ENCODE results near the gene CHERP. TPM values are rescaled to one million over a fixed set of nuclear protein-coding genes. Genes with fewer than 3 reads are reported as not detected.

Gene CHERP
- total RNA-seq, 1 experiment from 2014 or later: 52.9 TPM

DNA sequence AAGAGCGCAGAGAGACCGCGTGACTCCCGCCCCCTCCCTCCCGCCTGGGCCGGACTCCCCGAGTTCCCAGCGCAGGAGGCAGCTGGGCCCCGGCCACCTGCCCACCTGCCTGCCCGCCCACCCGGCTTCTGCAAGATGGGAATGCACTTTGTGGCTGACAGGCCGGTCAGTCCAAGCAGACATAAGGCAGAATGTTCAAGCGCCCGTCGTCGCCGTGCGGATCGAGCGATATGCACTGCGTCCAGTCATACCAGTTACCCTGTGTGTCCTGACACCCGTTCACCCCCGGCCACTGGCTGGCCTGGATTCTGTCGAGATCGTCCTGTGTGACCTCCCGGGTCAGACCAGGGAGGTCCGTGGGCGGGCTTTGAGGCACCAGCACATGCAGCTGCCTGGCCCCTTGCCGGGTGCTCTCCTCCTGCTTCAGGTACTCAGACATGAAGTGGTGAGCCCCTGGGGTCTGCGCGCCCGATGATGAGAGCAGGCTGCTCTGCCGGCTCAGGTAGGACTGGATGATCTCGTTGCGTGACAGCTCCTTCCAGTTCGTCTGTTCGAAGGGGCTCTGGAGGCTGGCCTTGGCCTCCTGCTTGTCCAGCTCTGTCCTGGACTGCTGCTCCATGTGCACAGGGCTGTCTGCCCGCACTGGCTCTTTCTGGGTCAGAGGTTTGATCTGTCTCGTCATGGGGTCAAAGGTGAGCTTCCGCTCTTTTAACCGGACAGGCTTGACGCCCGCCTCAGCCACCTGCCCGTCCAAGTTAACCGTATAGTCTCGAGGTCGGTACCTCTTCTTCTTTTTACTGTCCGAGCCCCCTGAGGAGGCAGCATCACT lies 33.8 kb upstream of the CHERP start:
- intact Hi-C loops (cut with micrococcal nuclease; ENCODE audit: unreplicated experiment): no loop called here
- Histone ChIP-seq H3K36me3 (ENCODE audit: low read depth) (0 out of 2 replicates have a peak, but pooled peaks cover 9% of the 10 kb centered on the region), H3K9me2 (ENCODE audit: insufficient read depth) (no peaks in the 10 kb centered on the region), H3F3A (ENCODE audit: insufficient read depth, low read depth) (peaks cover 23% of the 10 kb centered on the region; the same call in 1 of the 2 replicates), H3K27ac (no peak overlapping the region), H3K4me1 (replicated peaks; ENCODE audit: insufficient read depth) (peaks cover 16% of the 10 kb centered on the region), H3K4me3 (no peak overlapping the region), H3K79me2 (ENCODE audit: low read depth) (peaks cover 85% of the 10 kb centered on the region), H3K4me2 (no peak overlapping the region), H3K27me3 (ENCODE audit: insufficient read depth, low read depth) (no peaks in the 10 kb centered on the region), H4K20me1 (ENCODE audit: insufficient read depth) (peaks cover 49% of the 10 kb centered on the region), H3K9me3 (ENCODE audit: insufficient read depth, low read depth) (no peaks in the 10 kb centered on the region), H2AFZ (no peak overlapping the region)
- ChIA-PET POLR2A (ENCODE audit: unreplicated experiment) (no interaction called here), CTCF (interaction anchor here (0.6 kb wide), 2 partner anchors 35 to 491 kb away, joined by 3 to 5 read pairs; no protein-coding TSS in a partner anchor)
- no peak for DNase-seq
- BruUV-seq (replicated peaks): no TSS peak
- TF ChIP-seq EZH2 (IDR thresholded peaks at IDR 0.05; ENCODE audit: low read depth) (no peak), CTCF (conservative IDR thresholded peaks at IDR 0.05) (no peak)

- CTCF ChIA-PET: no interaction called here
- no peaks in the 10 kb centered on the region for H3K9me3 ChIP-seq (ENCODE audit: insufficient read depth, low read depth)
- H4K20me1 ChIP-seq (ENCODE audit: insufficient read depth): peaks cover 42% of the 10 kb centered on the region
- peaks cover 24% of the 10 kb centered on the region for H3K4me1 ChIP-seq (replicated peaks; ENCODE audit: insufficient read depth)
- H3K9me2 ChIP-seq (ENCODE audit: insufficient read depth): no peaks in the 10 kb centered on the region
- TF ChIP-seq EZH2 (IDR thresholded peaks at IDR 0.05; ENCODE audit: low read depth): no peak
- no peak for TF ChIP-seq CTCF (conservative IDR thresholded peaks at IDR 0.05)
- no peak overlapping the region for H3K4me2 ChIP-seq
- DNase-seq: no peak
- no TSS peak for BruUV-seq (replicated peaks)
- peaks cover 85% of the 10 kb centered on the region for H3K79me2 ChIP-seq (ENCODE audit: low read depth)
- peaks cover 30% of the 10 kb centered on the region for H3F3A ChIP-seq (ENCODE audit: insufficient read depth, low read depth)
- no peak overlapping the region for H2AFZ ChIP-seq
- no peak overlapping the region for H3K27ac ChIP-seq
- H3K27me3 ChIP-seq (ENCODE audit: insufficient read depth, low read depth): no peaks in the 10 kb centered on the region
- H3K36me3 ChIP-seq (ENCODE audit: low read depth): 0 out of 2 replicates have a peak, but pooled peaks cover 9% of the 10 kb centered on the region
- intact Hi-C loops (cut with micrococcal nuclease; ENCODE audit: unreplicated experiment): no loop called here
- POLR2A ChIA-PET (ENCODE audit: unreplicated experiment): no interaction called here
- no peak overlapping the region for H3K4me3 ChIP-seq
These were observed 33.0 kb upstream of the CHERP start for GRCh38 chr19:16575282-16575681.

DNA sequence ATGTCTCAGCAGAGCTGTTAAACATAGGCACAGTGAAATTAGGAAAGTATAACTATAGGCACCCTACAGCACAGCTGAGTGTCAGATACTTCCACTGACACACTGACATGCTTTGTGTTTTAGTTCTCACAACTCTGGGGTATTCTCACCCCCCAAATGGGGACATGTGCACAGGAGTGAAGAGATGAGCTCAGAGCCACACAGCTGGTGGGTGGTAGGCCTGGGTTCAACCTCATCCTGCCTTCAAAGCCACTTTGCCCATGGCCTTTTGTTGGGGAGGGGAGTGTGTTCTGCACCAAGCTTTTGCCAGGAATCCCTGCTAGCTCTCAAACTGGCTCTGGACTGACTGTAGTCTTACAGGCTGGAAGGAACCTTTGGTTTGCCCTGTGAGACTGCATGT lies 31.7 kb upstream of the CHERP start:
- Histone ChIP-seq H3K9me2 (ENCODE audit: insufficient read depth) (no peaks in the 10 kb centered on the region), H3K27ac (no peak overlapping the region), H3K4me1 (replicated peaks; ENCODE audit: insufficient read depth) (peaks cover 38% of the 10 kb centered on the region), H3F3A (ENCODE audit: insufficient read depth, low read depth) (peaks cover 35% of the 10 kb centered on the region), H2AFZ (no peak overlapping the region), H3K4me3 (peak overlapping the region; percentile 73; the same call in 1 of the 2 replicates), H3K79me2 (ENCODE audit: low read depth) (peaks cover 85% of the 10 kb centered on the region), H3K4me2 (peak overlapping the region; percentile 88), H3K27me3 (ENCODE audit: insufficient read depth, low read depth) (no peaks in the 10 kb centered on the region), H3K36me3 (ENCODE audit: low read depth) (peaks cover 9% of the 10 kb centered on the region; the same call in 1 of the 2 replicates), H3K9me3 (ENCODE audit: insufficient read depth, low read depth) (no peaks in the 10 kb centered on the region), H4K20me1 (ENCODE audit: insufficient read depth) (peaks cover 28% of the 10 kb centered on the region)
- no peak for DNase-seq
- ChIA-PET POLR2A (ENCODE audit: unreplicated experiment) (interaction anchor here (0.7 kb wide), 1 partner anchor 253 kb away, joined by 4 read pairs; no protein-coding TSS in a partner anchor), CTCF (no interaction called here)
- intact Hi-C loops (cut with micrococcal nuclease; ENCODE audit: unreplicated experiment): no loop called here
- no TSS peak for BruUV-seq (replicated peaks)
- TF ChIP-seq EZH2 (IDR thresholded peaks at IDR 0.05; ENCODE audit: low read depth) (no peak), CTCF (conservative IDR thresholded peaks at IDR 0.05) (no peak)

Data from PC-9 (cell line).